Measurements from ENCODE around the gene GRM1.

Gene GRM1

GRCh38 chr6:146056506-146056905 lies 27.6 kb downstream of the GRM1 start (continued):
- TF ChIP-seq CSDC2 (CRISPR knock-in tag; IDR thresholded peaks at IDR 0.05), result no peak
- TF ChIP-seq ESRRG (CRISPR knock-in tag; IDR thresholded peaks at IDR 0.05), result no peak
- TF ChIP-seq, protein P1, sequence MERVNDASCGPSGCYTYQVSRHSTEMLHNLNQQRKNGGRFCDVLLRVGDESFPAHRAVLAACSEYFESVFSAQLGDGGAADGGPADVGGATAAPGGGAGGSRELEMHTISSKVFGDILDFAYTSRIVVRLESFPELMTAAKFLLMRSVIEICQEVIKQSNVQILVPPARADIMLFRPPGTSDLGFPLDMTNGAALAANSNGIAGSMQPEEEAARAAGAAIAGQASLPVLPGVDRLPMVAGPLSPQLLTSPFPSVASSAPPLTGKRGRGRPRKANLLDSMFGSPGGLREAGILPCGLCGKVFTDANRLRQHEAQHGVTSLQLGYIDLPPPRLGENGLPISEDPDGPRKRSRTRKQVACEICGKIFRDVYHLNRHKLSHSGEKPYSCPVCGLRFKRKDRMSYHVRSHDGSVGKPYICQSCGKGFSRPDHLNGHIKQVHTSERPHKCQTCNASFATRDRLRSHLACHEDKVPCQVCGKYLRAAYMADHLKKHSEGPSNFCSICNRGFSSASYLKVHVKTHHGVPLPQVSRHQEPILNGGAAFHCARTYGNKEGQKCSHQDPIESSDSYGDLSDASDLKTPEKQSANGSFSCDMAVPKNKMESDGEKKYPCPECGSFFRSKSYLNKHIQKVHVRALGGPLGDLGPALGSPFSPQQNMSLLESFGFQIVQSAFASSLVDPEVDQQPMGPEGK (CRISPR knock-in tag; IDR thresholded peaks at IDR 0.05; ENCODE audit: borderline replicate concordance), result no peak
- no peak for TF ChIP-seq BACH2 (CRISPR knock-in tag; IDR thresholded peaks at IDR 0.05; ENCODE audit: borderline replicate concordance)
- no peak for TF ChIP-seq ZFP30 (CRISPR knock-in tag; IDR thresholded peaks at IDR 0.05)
- no peak for TF ChIP-seq OSR1 (CRISPR knock-in tag; IDR thresholded peaks at IDR 0.05)

DNA sequence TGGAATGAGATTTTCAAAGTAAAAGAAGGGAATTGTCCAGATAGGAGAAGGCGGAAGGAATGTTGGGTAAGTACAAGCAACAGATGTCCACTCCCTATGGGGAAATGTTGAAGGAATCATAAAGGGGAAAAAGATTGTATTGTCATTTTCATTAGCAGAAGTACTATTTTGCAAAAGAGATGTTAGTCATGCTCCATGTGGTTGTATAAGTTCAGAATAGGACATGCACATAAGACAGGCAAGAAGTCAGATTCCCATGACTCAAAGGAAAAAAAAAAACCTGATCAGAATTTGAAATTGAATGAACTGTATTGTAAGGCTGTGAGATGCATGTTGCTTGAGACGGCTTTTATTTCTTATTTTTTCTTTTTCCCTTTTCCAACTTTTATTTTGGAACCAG lies 36.8 kb downstream of the GRM1 start:
- no peak for TF ChIP-seq PPARA (CRISPR knock-in tag; IDR thresholded peaks at IDR 0.05; ENCODE audit: borderline replicate concordance)
- TF ChIP-seq SNAI2 (CRISPR knock-in tag; IDR thresholded peaks at IDR 0.05), result no peak
- no peak for TF ChIP-seq GLIS3 (CRISPR knock-in tag; IDR thresholded peaks at IDR 0.05)
- TF ChIP-seq OSR1 (CRISPR knock-in tag; IDR thresholded peaks at IDR 0.05), result no peak
- TF ChIP-seq CSDC2 (CRISPR knock-in tag; IDR thresholded peaks at IDR 0.05), result no peak
- TF ChIP-seq ZFP30 (CRISPR knock-in tag; IDR thresholded peaks at IDR 0.05), result no peak
- no peak for TF ChIP-seq ZC3H10 (CRISPR knock-in tag; IDR thresholded peaks at IDR 0.05)
- TF ChIP-seq, protein P2, sequence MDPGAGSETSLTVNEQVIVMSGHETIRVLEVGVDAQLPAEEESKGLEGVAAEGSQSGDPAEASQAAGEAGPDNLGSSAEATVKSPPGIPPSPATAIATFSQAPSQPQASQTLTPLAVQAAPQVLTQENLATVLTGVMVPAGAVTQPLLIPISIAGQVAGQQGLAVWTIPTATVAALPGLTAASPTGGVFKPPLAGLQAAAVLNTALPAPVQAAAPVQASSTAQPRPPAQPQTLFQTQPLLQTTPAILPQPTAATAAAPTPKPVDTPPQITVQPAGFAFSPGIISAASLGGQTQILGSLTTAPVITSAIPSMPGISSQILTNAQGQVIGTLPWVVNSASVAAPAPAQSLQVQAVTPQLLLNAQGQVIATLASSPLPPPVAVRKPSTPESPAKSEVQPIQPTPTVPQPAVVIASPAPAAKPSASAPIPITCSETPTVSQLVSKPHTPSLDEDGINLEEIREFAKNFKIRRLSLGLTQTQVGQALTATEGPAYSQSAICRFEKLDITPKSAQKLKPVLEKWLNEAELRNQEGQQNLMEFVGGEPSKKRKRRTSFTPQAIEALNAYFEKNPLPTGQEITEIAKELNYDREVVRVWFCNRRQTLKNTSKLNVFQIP (CRISPR knock-in tag; IDR thresholded peaks at IDR 0.05; ENCODE audit: borderline replicate concordance, low read depth), result no peak
- no peak for TF ChIP-seq CREB5 (CRISPR knock-in tag; IDR thresholded peaks at IDR 0.05; ENCODE audit: low read depth)
- TF ChIP-seq TSHZ2 (CRISPR knock-in tag; IDR thresholded peaks at IDR 0.05), result no peak
- ATAC-seq, result no peak

GRCh38 chr6:146066506-146066905 lies 37.6 kb downstream of the GRM1 start:
- TF ChIP-seq ZFP30 (CRISPR knock-in tag; IDR thresholded peaks at IDR 0.05), result no peak
- TF ChIP-seq, protein P3, sequence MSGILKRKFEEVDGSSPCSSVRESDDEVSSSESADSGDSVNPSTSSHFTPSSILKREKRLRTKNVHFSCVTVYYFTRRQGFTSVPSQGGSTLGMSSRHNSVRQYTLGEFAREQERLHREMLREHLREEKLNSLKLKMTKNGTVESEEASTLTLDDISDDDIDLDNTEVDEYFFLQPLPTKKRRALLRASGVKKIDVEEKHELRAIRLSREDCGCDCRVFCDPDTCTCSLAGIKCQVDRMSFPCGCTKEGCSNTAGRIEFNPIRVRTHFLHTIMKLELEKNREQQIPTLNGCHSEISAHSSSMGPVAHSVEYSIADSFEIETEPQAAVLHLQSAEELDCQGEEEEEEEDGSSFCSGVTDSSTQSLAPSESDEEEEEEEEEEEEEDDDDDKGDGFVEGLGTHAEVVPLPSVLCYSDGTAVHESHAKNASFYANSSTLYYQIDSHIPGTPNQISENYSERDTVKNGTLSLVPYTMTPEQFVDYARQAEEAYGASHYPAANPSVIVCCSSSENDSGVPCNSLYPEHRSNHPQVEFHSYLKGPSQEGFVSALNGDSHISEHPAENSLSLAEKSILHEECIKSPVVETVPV (CRISPR knock-in tag; IDR thresholded peaks at IDR 0.05), result no peak
- TF ChIP-seq TOX (CRISPR knock-in tag; IDR thresholded peaks at IDR 0.05; ENCODE audit: borderline replicate concordance), result no peak
- TF ChIP-seq, protein P2 (CRISPR knock-in tag; IDR thresholded peaks at IDR 0.05; ENCODE audit: borderline replicate concordance, low read depth), result no peak
- no peak for TF ChIP-seq ZNF70 (CRISPR knock-in tag; IDR thresholded peaks at IDR 0.05)
- no peak for TF ChIP-seq CSDC2 (CRISPR knock-in tag; IDR thresholded peaks at IDR 0.05)
- TF ChIP-seq GLIS3 (CRISPR knock-in tag; IDR thresholded peaks at IDR 0.05), result no peak
- no peak for TF ChIP-seq SNAI2 (CRISPR knock-in tag; IDR thresholded peaks at IDR 0.05)
- no peak for TF ChIP-seq RARB (CRISPR knock-in tag; IDR thresholded peaks at IDR 0.05)
- ATAC-seq, result no peak

Data from SK-N-SH treated with all-trans-retinoic acid at 6 μM for 48 hours (cell line).